ENCODE data around the gene OTOG. TPM values are rescaled to one million over a fixed set of nuclear protein-coding genes. Genes with fewer than 3 reads are reported as not detected.

The OTOG gene
- total RNA-seq, 1 experiment from 2014 or later = 0.35 TPM

- H3K23me2 ChIP-seq (ENCODE audit: insufficient read length, low read depth, low read length, poor library complexity, severe bottlenecking) = no peaks in the 10 kb centered on the region
- H3K9ac ChIP-seq (ENCODE audit: extremely low read depth, insufficient read length, low read length) = no peak overlapping the region
- no peak overlapping the region for H2BK15ac ChIP-seq (ENCODE audit: low read depth, low read length)
- H3K79me2 ChIP-seq (ENCODE audit: insufficient read depth, low read length) = no peaks in the 10 kb centered on the region
- H3K9me3 ChIP-seq (ENCODE audit: control insufficient read depth, low read depth, low read length) = no peaks in the 10 kb centered on the region
- H2BK120ac ChIP-seq (ENCODE audit: low read depth, low read length, poor library complexity, severe bottlenecking) = no peak overlapping the region
- H4K20me1 ChIP-seq (ENCODE audit: control insufficient read depth, insufficient read depth, insufficient read length) = no peaks in the 10 kb centered on the region
- H4K5ac ChIP-seq (ENCODE audit: insufficient read length, low read depth, low read length) = no peak overlapping the region
- H3K4me3 Mint-ChIP-seq = no peak overlapping the region
- no peaks in the 10 kb centered on the region for H3K27me3 ChIP-seq (ENCODE audit: insufficient read depth, low read length)
- H2BK5ac ChIP-seq (ENCODE audit: insufficient read length, low read length) = no peak overlapping the region
- no peak overlapping the region for H4K91ac ChIP-seq (ENCODE audit: insufficient read length, low read depth, low read length)
- no peak overlapping the region for H3K23ac ChIP-seq (ENCODE audit: insufficient read length, low read depth, low read length)
- no peak overlapping the region for H2AFZ ChIP-seq (ENCODE audit: low read length)
- H3K4me1 ChIP-seq (ENCODE audit: insufficient read depth, low read length) = no peaks in the 10 kb centered on the region
- H3K14ac ChIP-seq (ENCODE audit: insufficient read depth, low read length) = peak overlapping the region; percentile 20
- TF ChIP-seq CTCF (conservative IDR thresholded peaks at IDR 0.05) = no peak
- no CpG with 5 or more reads among the region's 14 CpGs for WGBS (ENCODE audit: extremely low coverage, insufficient read length, low lambda C conversion rate)
- H3K9me3 Mint-ChIP-seq = no peaks in the 10 kb centered on the region
- H3K4me2 ChIP-seq (ENCODE audit: insufficient read depth, insufficient read length, low read length) = no peak overlapping the region
- no peak overlapping the region for H3K27ac Mint-ChIP-seq
- H3K4ac ChIP-seq (ENCODE audit: low read depth, low read length) = no peak overlapping the region
- DNase-seq = no peak
- H3K79me1 ChIP-seq (ENCODE audit: insufficient read depth, low read depth, low read length, poor library complexity, severe bottlenecking) = no peaks in the 10 kb centered on the region
- H3T11ph ChIP-seq (ENCODE audit: low read length) = no peak overlapping the region
- H3K18ac ChIP-seq (ENCODE audit: insufficient read length, low read depth, low read length) = no peak overlapping the region
- H2BK20ac ChIP-seq (ENCODE audit: low read depth, low read length, poor library complexity, severe bottlenecking) = no peak overlapping the region
- no peaks in the 10 kb centered on the region for H3K36me3 Mint-ChIP-seq (ENCODE audit: insufficient read depth in 1 of 3, low read depth in 3 of 3)
- peaks cover 0 to 5% of the 10 kb centered on the region in 2 experiments; a peak in 2 of 4 replicates for H3K4me1 Mint-ChIP-seq
- H4K8ac ChIP-seq (replicated peaks; ENCODE audit: insufficient read length, low read depth, low read length) = no peak overlapping the region
- H3K56ac ChIP-seq (ENCODE audit: insufficient read length, low read depth, low read length) = no peak overlapping the region
- no peak overlapping the region for H2BK12ac ChIP-seq (ENCODE audit: insufficient read length, low read depth, low read length)
- no peak overlapping the region for H2AK5ac ChIP-seq (ENCODE audit: insufficient read length, low read length)
- peaks cover 8% of the 10 kb centered on the region for H3K27me3 Mint-ChIP-seq (ENCODE audit: low read depth)
- H3K27ac ChIP-seq (ENCODE audit: insufficient read length, low read depth, low read length) = no peak overlapping the region
These were observed 87.1 kb downstream of the OTOG start for GRCh38 chr11:17633987-17634775.
